H9 (cell line): ENCODE results near the gene SOWAHC. TPM values are rescaled to one million over a fixed set of nuclear protein-coding genes. Genes with fewer than 3 reads are reported as not detected.

Source experiments
- DNase-seq: peaks from one replicate; pipeline ENCODE4 v3.0.0-alpha.2; 2017
- H2AFZ ChIP-seq: one replicate; pipeline ENCODE4 v1.6.1; 2013; ENCODE audit warnings: mild to moderate bottlenecking, low read length, control low read depth, moderate library complexity
- H2AK5ac ChIP-seq: 2 replicates; pipeline ENCODE4 v1.6.1; 2013; ENCODE audit warnings: low read length, control low read depth, mixed read lengths; ENCODE audit not compliant: insufficient read length
- H2BK120ac ChIP-seq: one replicate; pipeline ENCODE4 v1.6.1; 2013; ENCODE audit warnings: low read depth, mild to moderate bottlenecking, low read length, control low read depth, inconsistent platforms; ENCODE audit not compliant: poor library complexity, severe bottlenecking
- H2BK12ac ChIP-seq: 2 replicates; pipeline ENCODE4 v1.6.1; 2013; ENCODE audit warnings: low read length, control low read depth, mixed read lengths, low read depth; ENCODE audit not compliant: insufficient read length
- H2BK15ac ChIP-seq: 2 replicates; pipeline ENCODE4 v1.6.1; 2013; ENCODE audit warnings: low read depth, low read length, control low read depth
- H2BK20ac ChIP-seq: one replicate; pipeline ENCODE4 v1.6.1; 2013; ENCODE audit warnings: low read depth, mild to moderate bottlenecking, low read length, control low read depth, inconsistent platforms; ENCODE audit not compliant: poor library complexity, severe bottlenecking
- H2BK5ac ChIP-seq: 2 replicates; pipeline ENCODE4 v1.6.1; 2013; ENCODE audit warnings: low read length, control low read depth, mixed read lengths; ENCODE audit not compliant: insufficient read length
- H3K14ac ChIP-seq: 2 replicates; pipeline ENCODE4 v1.6.1; 2013; ENCODE audit warnings: low read length, control low read depth; ENCODE audit not compliant: insufficient read depth
- H3K18ac ChIP-seq: 2 replicates; pipeline ENCODE4 v1.6.1; 2013; ENCODE audit warnings: low read depth, mild to moderate bottlenecking, mixed read lengths, low read length, control low read depth; ENCODE audit not compliant: insufficient read length
- H3K23ac ChIP-seq: 2 replicates; pipeline ENCODE4 v1.6.1; 2013; ENCODE audit warnings: low read length, control low read depth, mixed read lengths, low read depth; ENCODE audit not compliant: insufficient read length
- H3K23me2 ChIP-seq: 2 replicates; pipeline ENCODE4 v1.6.1; 2013; ENCODE audit warnings: low read depth, mild to moderate bottlenecking, mixed read lengths, low read length, control low read depth; ENCODE audit not compliant: insufficient read length, poor library complexity, severe bottlenecking
- H3K27ac ChIP-seq: 2 replicates; pipeline ENCODE4 v1.5.1; 2013; ENCODE audit warnings: low read length, control low read depth, mixed read lengths, low read depth; ENCODE audit not compliant: insufficient read length
- H3K27me3 ChIP-seq: 2 replicates; pipeline ENCODE4 v1.6.1; 2013; ENCODE audit warnings: low read length, control low read depth, inconsistent platforms; ENCODE audit not compliant: insufficient read depth
- H3K4ac ChIP-seq: 2 replicates; pipeline ENCODE4 v1.6.1; 2013; ENCODE audit warnings: low read depth, mild to moderate bottlenecking, control low read depth, inconsistent platforms, low read length, moderate library complexity
- H3K4me1 ChIP-seq: 2 replicates; pipeline ENCODE4 v1.6.1; 2013; ENCODE audit warnings: low read length, control low read depth, inconsistent platforms; ENCODE audit not compliant: insufficient read depth
- H3K4me2 ChIP-seq: 2 replicates; pipeline ENCODE4 v1.6.1; 2013; ENCODE audit warnings: low read length, control low read depth, mixed read lengths; ENCODE audit not compliant: insufficient read length, insufficient read depth
- H3K56ac ChIP-seq: 2 replicates; pipeline ENCODE4 v1.6.1; 2013; ENCODE audit warnings: low read depth, mild to moderate bottlenecking, mixed read lengths, low read length, control low read depth; ENCODE audit not compliant: insufficient read length
- H3K79me1 ChIP-seq: 2 replicates; pipeline ENCODE4 v1.6.1; 2013; ENCODE audit warnings: low read depth, mild to moderate bottlenecking, moderate library complexity, low read length, control low read depth, inconsistent platforms; ENCODE audit not compliant: insufficient read depth, poor library complexity, severe bottlenecking
- H3K79me2 ChIP-seq: 2 replicates; pipeline ENCODE4 v1.6.1; 2013; ENCODE audit warnings: low read length, control low read depth, inconsistent platforms; ENCODE audit not compliant: insufficient read depth
- H3K9ac ChIP-seq: 2 replicates; pipeline ENCODE4 v1.6.1; 2013; ENCODE audit warnings: low read length, control low read depth, mixed read lengths; ENCODE audit not compliant: insufficient read length; ENCODE audit errors: extremely low read depth
- H3K9me3 ChIP-seq: one replicate; pipeline ENCODE4 v1.6.1; 2013; ENCODE audit warnings: low read depth, low read length, inconsistent platforms; ENCODE audit not compliant: control insufficient read depth
- H3T11ph ChIP-seq: one replicate; pipeline ENCODE4 v1.6.1; 2013; ENCODE audit warnings: mild to moderate bottlenecking, low read length, control low read depth, inconsistent platforms
- H4K20me1 ChIP-seq: one replicate; pipeline ENCODE4 v1.6.1; 2013; ENCODE audit not compliant: control insufficient read depth, insufficient read length, insufficient read depth
- H4K5ac ChIP-seq: 2 replicates; pipeline ENCODE4 v1.6.1; 2013; ENCODE audit warnings: low read depth, mild to moderate bottlenecking, mixed read lengths, low read length, control low read depth; ENCODE audit not compliant: insufficient read length
- H4K8ac ChIP-seq: replicated peaks from 2 replicates; pipeline ENCODE4 v1.6.1; 2013; ENCODE audit warnings: low read length, control low read depth, mixed read lengths, low read depth; ENCODE audit not compliant: insufficient read length
- H4K91ac ChIP-seq: 2 replicates; pipeline ENCODE4 v1.6.1; 2013; ENCODE audit warnings: low read depth, mild to moderate bottlenecking, moderate library complexity, mixed read lengths, low read length, control low read depth; ENCODE audit not compliant: insufficient read length
- H3K27ac Mint-ChIP-seq, 3 experiments: 2 replicates in 2 of 3; 3 replicates in 1 of 3; pipeline ENCODE4 v1.8.0; 2020 to 2021; ENCODE audit warnings: mixed read lengths in 3 of 3, mild to moderate bottlenecking in 1 of 3, moderate library complexity in 1 of 3
- H3K27me3 Mint-ChIP-seq: 2 replicates; pipeline ENCODE4 v1.8.0; 2021; ENCODE audit warnings: low read depth, mild to moderate bottlenecking, moderate library complexity, mixed read lengths
- H3K36me3 Mint-ChIP-seq, 3 experiments: 2 replicates in 2 of 3; 3 replicates in 1 of 3; pipeline ENCODE4 v1.8.0; 2020 to 2021; ENCODE audit warnings: low read depth in 3 of 3, mixed read lengths in 3 of 3; ENCODE audit not compliant: insufficient read depth in 1 of 3
- H3K4me1 Mint-ChIP-seq, 2 experiments: 2 replicates each; pipeline ENCODE4 v1.8.0; 2020; ENCODE audit warnings: mixed read lengths in 2 of 2
- H3K4me3 Mint-ChIP-seq, 2 experiments: 2 replicates in 1 of 2; 3 replicates in 1 of 2; pipeline ENCODE4 v1.8.0; 2020 to 2021; ENCODE audit warnings: mild to moderate bottlenecking in 2 of 2, mixed read lengths in 2 of 2, moderate library complexity in 1 of 2
- H3K9me3 Mint-ChIP-seq, 2 experiments: 2 replicates in 1 of 2; 3 replicates in 1 of 2; pipeline ENCODE4 v1.8.0; 2020; ENCODE audit warnings: mild to moderate bottlenecking in 2 of 2, mixed read lengths in 2 of 2, moderate library complexity in 1 of 2
- WGBS: extraction: QIAGEN DNeasy Blood & Tissue Kit; methylation state at CpG from one replicate; pipeline ENCODE4 v1.1.7; 2013; ENCODE audit warnings: missing lambda C conversion rate, low lambda C conversion rate, mixed read lengths; ENCODE audit not compliant: insufficient read length; ENCODE audit errors: extremely low coverage; 5-methylcytosine and 5-hydroxymethylcytosine counted together
- total RNA-seq: library from RNA; stranded (reverse); gene quantifications from 2 replicates; pipeline ENCODE4 v1.2.1, GENCODE V29; 2021
- TF ChIP-seq, protein P1 (sequence below): fragments of 200-600 bp; sonication (generic); conservative IDR thresholded peaks from 3 replicates; pipeline ENCODE4 v1.8.0; 2021; ENCODE audit warnings: antibody characterized with exemption, mild to moderate bottlenecking

The SOWAHC gene
- total RNA-seq, 1 experiment from 2014 or later: 20.1 TPM

DNA sequence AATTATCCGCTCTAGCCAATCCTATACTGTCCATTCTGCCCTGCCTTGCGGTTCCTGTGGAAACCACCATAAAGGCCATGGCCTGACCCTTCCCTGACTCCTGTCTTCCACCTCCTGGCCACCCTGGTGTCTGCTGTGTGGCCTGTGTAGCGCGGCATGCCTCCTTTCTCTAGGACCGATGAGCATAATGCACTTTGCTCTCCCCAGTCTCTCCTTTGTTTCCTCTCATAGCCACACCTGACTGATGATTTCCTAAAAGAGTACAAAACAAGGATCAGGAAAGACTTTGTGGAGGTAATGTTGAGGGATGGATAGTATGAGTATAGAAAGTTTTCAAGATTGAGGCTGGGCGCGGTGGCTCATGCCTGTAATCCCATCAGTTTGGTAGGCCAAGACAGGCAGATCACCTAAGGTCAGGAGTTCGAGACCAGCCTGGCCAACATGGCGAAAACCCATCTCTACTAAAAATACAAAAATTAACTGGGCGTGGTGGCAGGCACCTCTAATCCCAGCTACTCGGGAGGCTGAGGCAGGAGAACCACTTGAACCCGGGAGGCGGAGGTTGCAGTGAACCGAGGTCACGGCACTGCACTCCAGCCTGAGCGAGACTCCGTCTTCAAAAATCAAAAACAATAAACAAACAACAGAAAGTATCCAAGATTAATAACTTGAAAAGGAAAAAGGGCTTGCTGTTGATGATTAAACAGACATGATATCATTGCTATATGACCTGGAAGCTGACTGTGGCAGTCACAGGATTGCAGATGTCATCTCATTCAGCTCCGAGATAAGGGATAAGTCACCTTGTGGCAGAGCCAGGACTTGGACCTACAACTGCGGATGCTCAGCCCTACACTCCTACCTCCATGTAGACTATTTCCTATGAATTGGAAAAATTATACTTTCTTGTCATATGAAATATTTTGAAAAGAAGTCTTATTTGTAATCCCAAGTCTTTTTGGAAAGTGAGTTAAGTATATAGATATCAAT, 16.6 kb downstream of the SOWAHC start:
- Histone ChIP-seq H2BK20ac (no peak overlapping the region), H4K5ac (no peak overlapping the region), H4K8ac (no peak overlapping the region), H3K27ac (no peak overlapping the region), H4K20me1 (no peaks in the 10 kb centered on the region), H3K4me2 (no peak overlapping the region), H3K9ac (no peak overlapping the region), H3K79me1 (no peaks in the 10 kb centered on the region), H4K91ac (no peak overlapping the region), H3K4ac (no peak overlapping the region), H3K9me3 (no peaks in the 10 kb centered on the region), H3K23ac (no peak overlapping the region), H2AK5ac (no peak overlapping the region), H3K56ac (no peak overlapping the region), H2BK15ac (no peak overlapping the region), H3K27me3 (no peaks in the 10 kb centered on the region), H3K23me2 (no peaks in the 10 kb centered on the region), H3K79me2 (no peaks in the 10 kb centered on the region), H2AFZ (no peak overlapping the region), H3K18ac (no peak overlapping the region), H3K4me1 (no peaks in the 10 kb centered on the region), H3T11ph (no peak overlapping the region), H2BK12ac (no peak overlapping the region), H3K14ac (no peak overlapping the region), H2BK120ac (no peak overlapping the region), H2BK5ac (no peak overlapping the region)
- 0 out of 2 replicates have a peak, but pooled peaks cover 2% of the 10 kb centered on the region for H3K27me3 Mint-ChIP-seq
- H3K9me3 Mint-ChIP-seq: no peaks in the 10 kb centered on the region
- no peaks in the 10 kb centered on the region; a peak in 1 of 7 replicates for H3K36me3 Mint-ChIP-seq
- no peak overlapping the region for H3K4me3 Mint-ChIP-seq
- no CpG with 5 or more reads among the region's 19 CpGs for WGBS
- no peak overlapping the region for H3K27ac Mint-ChIP-seq
- DNase-seq: no peak
- TF ChIP-seq, protein P1, sequence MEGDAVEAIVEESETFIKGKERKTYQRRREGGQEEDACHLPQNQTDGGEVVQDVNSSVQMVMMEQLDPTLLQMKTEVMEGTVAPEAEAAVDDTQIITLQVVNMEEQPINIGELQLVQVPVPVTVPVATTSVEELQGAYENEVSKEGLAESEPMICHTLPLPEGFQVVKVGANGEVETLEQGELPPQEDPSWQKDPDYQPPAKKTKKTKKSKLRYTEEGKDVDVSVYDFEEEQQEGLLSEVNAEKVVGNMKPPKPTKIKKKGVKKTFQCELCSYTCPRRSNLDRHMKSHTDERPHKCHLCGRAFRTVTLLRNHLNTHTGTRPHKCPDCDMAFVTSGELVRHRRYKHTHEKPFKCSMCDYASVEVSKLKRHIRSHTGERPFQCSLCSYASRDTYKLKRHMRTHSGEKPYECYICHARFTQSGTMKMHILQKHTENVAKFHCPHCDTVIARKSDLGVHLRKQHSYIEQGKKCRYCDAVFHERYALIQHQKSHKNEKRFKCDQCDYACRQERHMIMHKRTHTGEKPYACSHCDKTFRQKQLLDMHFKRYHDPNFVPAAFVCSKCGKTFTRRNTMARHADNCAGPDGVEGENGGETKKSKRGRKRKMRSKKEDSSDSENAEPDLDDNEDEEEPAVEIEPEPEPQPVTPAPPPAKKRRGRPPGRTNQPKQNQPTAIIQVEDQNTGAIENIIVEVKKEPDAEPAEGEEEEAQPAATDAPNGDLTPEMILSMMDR: no peak
- no peaks in the 10 kb centered on the region for H3K4me1 Mint-ChIP-seq
